ENCODE results near the gene POLR3K. TPM values are rescaled to one million over a fixed set of nuclear protein-coding genes. Genes with fewer than 3 reads are reported as not detected.

The POLR3K gene
- total RNA-seq: 2.5 and 2.7 TPM in 2 replicates

GRCh38 chr16:53346-54236 lies at the start of gene POLR3K, which contains the start of gene SNRNP25:
Gene POLR3K, minus strand, starts transcription at chr16:53608. Its CDS starts 22 bp downstream, at chr16:53586.
Gene SNRNP25, plus strand, starts transcription at chr16:53828. Its CDS starts 189 bp downstream, at chr16:54017.

GRCh38 chr16:77807-78443 lies 24.5 kb upstream of the POLR3K start, which contains the start of gene MPG:
Gene MPG, plus strand, starts transcription at chr16:78225. Its CDS starts 85 bp downstream, at chr16:78310.

GRCh38 chr16:72561-73548 lies 19.4 kb upstream of the POLR3K start, which contains the start of gene RHBDF1:
Gene RHBDF1, minus strand, starts transcription at chr16:72631. Its CDS starts 7,616 bp downstream, at chr16:65015.

Other genes starting within 250 kb of the POLR3K start
- gene SNRNP25, start 220 bp upstream of the POLR3K start, total RNA-seq: 16.4 and 20.7 TPM in 2 replicates
- 37.0 and 38.4 TPM in 2 replicates for gene RHBDF1, start 19.0 kb upstream of the POLR3K start, total RNA-seq
- 126 and 134 TPM in 2 replicates for gene MPG, start 24.6 kb upstream of the POLR3K start, total RNA-seq
- gene NPRL3, start 85.1 kb upstream of the POLR3K start, total RNA-seq: 22.5 and 29.2 TPM in 2 replicates
- not detected in 2 replicates for gene HBZ, start 99.0 kb upstream of the POLR3K start, total RNA-seq
- gene HBM, start 112.4 kb upstream of the POLR3K start, total RNA-seq: not detected in 2 replicates
- 4.3 TPM in 1 of 2 replicates, not detected in the other for gene HBA2, start 119.3 kb upstream of the POLR3K start, total RNA-seq
- 11.8 TPM in 1 of 2 replicates, not detected in the other for gene HBA1, start 123.1 kb upstream of the POLR3K start, total RNA-seq
- 4.1 TPM in 1 of 2 replicates, not detected in the other for gene HBQ1, start 126.9 kb upstream of the POLR3K start, total RNA-seq
- 22.5 and 26.6 TPM in 2 replicates for gene LUC7L, start 175.8 kb upstream of the POLR3K start, total RNA-seq
- gene FAM234A, start 181.2 kb upstream of the POLR3K start, total RNA-seq: 87.7 and 105 TPM in 2 replicates
- 1.7 and 2.9 TPM in 2 replicates for gene RGS11, start 222.3 kb upstream of the POLR3K start, total RNA-seq
- gene ARHGDIG, start 227.0 kb upstream of the POLR3K start, total RNA-seq: 0.78 TPM in 1 of 2 replicates, not detected in the other
- 0.94 TPM in 1 of 2 replicates, not detected in the other for gene PDIA2, start 229.6 kb upstream of the POLR3K start, total RNA-seq